ENCODE measurements around the gene GSTCD.
A peak's percentile ranks its signal among the peaks of the same experiment; 100 is the strongest.

Gene GSTCD

DNA sequence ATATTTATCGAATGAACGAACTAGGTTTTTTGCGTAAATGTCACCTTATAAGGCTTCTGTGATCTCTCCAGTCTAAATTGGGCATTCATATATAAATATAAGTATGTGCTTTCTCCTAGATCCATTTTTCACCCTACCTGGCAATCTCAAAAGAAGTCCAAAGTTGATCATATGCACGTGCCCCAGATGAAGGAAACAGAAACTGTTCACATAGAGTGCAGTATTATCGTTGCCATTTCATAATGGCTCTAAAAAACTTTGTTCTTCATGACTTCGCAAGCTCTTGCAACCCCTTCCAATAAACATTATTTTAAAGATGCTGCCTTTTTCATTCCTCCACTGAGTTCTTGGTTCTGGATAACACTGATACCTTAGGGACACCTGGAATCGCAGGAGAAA lies 803 bp upstream of the GSTCD start:
- Histone ChIP-seq H3K4me3 (ENCODE audit: low read depth, low read length) (peak overlapping the region; percentile 90), H3K4me2 (ENCODE audit: low read length) (peak overlapping the region; percentile 97), H3K9me3 (ENCODE audit: control insufficient read depth, low read length) (no peaks in the 10 kb centered on the region), H3K27ac (no peak overlapping the region), H3K4me1 (peaks cover 5% of the 10 kb centered on the region), H2AFZ (peak overlapping the region; percentile 86), H3K36me3 (ENCODE audit: control insufficient read depth, insufficient read depth, low read length) (no peaks in the 10 kb centered on the region), H3K27me3 (ENCODE audit: control insufficient read depth, insufficient read depth, low read length) (no peaks in the 10 kb centered on the region), H3K79me2 (peaks cover 6% of the 10 kb centered on the region), H3K9ac (peak overlapping the region; percentile 61)
- TF ChIP-seq, protein P1, sequence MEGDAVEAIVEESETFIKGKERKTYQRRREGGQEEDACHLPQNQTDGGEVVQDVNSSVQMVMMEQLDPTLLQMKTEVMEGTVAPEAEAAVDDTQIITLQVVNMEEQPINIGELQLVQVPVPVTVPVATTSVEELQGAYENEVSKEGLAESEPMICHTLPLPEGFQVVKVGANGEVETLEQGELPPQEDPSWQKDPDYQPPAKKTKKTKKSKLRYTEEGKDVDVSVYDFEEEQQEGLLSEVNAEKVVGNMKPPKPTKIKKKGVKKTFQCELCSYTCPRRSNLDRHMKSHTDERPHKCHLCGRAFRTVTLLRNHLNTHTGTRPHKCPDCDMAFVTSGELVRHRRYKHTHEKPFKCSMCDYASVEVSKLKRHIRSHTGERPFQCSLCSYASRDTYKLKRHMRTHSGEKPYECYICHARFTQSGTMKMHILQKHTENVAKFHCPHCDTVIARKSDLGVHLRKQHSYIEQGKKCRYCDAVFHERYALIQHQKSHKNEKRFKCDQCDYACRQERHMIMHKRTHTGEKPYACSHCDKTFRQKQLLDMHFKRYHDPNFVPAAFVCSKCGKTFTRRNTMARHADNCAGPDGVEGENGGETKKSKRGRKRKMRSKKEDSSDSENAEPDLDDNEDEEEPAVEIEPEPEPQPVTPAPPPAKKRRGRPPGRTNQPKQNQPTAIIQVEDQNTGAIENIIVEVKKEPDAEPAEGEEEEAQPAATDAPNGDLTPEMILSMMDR (IDR thresholded peaks at IDR 0.05) = no peak

DNA sequence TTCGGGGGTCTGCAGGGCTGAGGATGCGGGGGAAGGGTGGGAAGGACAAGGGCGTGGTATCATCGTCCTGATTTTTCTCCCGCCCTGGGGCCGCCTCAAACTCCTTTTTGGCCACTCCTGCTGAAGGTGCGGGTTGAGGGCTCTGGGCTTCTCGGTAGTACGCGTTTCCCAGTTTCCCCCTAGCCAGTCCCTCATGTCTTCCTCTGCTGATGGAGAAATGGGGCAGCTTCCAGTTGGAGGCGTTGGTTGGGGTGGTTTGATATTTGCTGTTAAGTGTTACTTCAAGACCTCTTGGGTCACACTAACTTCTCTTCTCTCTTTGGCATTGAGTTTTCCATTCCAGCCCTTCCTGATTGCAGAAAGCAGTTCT lies 482 bp downstream of the GSTCD start:
- peaks cover 5% of the 10 kb centered on the region for H3K4me1 ChIP-seq
- peak overlapping the region; percentile 90 for H3K4me3 ChIP-seq (ENCODE audit: low read depth, low read length)
- H3K27me3 ChIP-seq (ENCODE audit: control insufficient read depth, insufficient read depth, low read length) = no peaks in the 10 kb centered on the region
- TF ChIP-seq, protein P1 (IDR thresholded peaks at IDR 0.05) = no peak
- H2AFZ ChIP-seq = peak overlapping the region; percentile 86
- no peaks in the 10 kb centered on the region for H3K36me3 ChIP-seq (ENCODE audit: control insufficient read depth, insufficient read depth, low read length)
- peaks cover 6% of the 10 kb centered on the region for H3K79me2 ChIP-seq
- peak overlapping the region; percentile 74 for H3K27ac ChIP-seq
- peak overlapping the region; percentile 97 for H3K4me2 ChIP-seq (ENCODE audit: low read length)
- no peaks in the 10 kb centered on the region for H3K9me3 ChIP-seq (ENCODE audit: control insufficient read depth, low read length)
- peak overlapping the region; percentile 42 for H3K9ac ChIP-seq

DNA sequence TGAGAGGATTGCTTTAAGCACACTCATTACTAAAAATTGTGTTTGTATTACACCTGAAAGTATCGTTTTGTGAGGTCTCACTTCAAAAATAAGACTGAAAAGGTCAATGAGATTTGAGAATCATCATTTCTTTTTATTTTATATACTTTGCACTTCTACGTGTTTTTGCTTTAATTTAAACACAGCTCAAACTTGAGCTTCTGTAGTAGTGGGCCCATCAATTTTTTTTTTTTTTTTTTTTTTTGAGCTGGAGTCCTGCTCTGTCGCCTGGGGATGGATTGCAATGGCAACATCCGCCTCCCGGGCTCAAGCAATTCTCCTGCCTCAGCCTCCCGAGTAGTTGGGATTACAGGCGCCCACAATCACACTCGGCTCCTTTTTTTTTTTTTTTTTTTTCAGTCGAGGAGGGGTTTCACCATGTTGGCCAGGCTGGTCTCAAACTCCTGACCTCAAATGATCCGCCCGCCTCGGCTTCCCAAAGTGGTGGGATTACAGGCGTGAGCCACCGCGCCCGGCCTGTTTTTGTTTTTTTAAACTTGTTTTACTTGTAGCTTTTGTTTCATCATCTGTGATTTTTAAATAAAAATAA lies 1.5 kb downstream of the GSTCD start:
- H3K4me2 ChIP-seq (ENCODE audit: low read length) = no peak overlapping the region
- no peak overlapping the region for H3K27ac ChIP-seq
- H3K4me1 ChIP-seq = peaks cover 5% of the 10 kb centered on the region
- no peaks in the 10 kb centered on the region for H3K36me3 ChIP-seq (ENCODE audit: control insufficient read depth, insufficient read depth, low read length)
- H3K79me2 ChIP-seq = peaks cover 6% of the 10 kb centered on the region
- no peak overlapping the region for H3K4me3 ChIP-seq (ENCODE audit: low read depth, low read length)
- no peaks in the 10 kb centered on the region for H3K27me3 ChIP-seq (ENCODE audit: control insufficient read depth, insufficient read depth, low read length)
- TF ChIP-seq, protein P1 (IDR thresholded peaks at IDR 0.05) = no peak
- no peaks in the 10 kb centered on the region for H3K9me3 ChIP-seq (ENCODE audit: control insufficient read depth, low read length)
- no peak overlapping the region for H2AFZ ChIP-seq
- H3K9ac ChIP-seq = no peak overlapping the region

DNA sequence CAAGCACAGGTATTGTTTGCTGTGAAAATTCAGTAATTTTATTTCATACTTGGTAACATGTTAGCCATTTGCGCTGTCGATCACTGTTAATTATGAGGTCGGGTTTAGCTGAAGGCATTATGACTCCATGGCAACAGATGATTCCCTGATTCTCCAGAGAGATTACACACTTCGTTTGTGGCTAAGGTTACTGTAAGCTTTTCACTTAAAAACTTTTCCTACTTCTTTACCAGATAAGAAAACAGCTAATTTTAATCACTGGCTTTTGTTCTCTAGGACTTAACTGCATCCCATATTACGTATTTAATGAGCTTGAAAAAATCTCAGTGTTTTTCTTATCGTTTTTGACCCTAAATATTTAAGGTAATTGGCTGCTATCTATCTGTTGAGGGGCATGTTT lies 2.1 kb downstream of the GSTCD start:
- TF ChIP-seq, protein P1 (IDR thresholded peaks at IDR 0.05) = no peak
- no peak overlapping the region for H3K9ac ChIP-seq
- H3K4me2 ChIP-seq (ENCODE audit: low read length) = no peak overlapping the region
- H3K9me3 ChIP-seq (ENCODE audit: control insufficient read depth, low read length) = no peaks in the 10 kb centered on the region
- no peak overlapping the region for H3K4me3 ChIP-seq (ENCODE audit: low read depth, low read length)
- H3K27ac ChIP-seq = no peak overlapping the region
- H3K27me3 ChIP-seq (ENCODE audit: control insufficient read depth, insufficient read depth, low read length) = no peaks in the 10 kb centered on the region
- H3K79me2 ChIP-seq = peaks cover 6% of the 10 kb centered on the region
- no peaks in the 10 kb centered on the region for H3K36me3 ChIP-seq (ENCODE audit: control insufficient read depth, insufficient read depth, low read length)
- H3K4me1 ChIP-seq = peaks cover 5% of the 10 kb centered on the region
- no peak overlapping the region for H2AFZ ChIP-seq

DNA sequence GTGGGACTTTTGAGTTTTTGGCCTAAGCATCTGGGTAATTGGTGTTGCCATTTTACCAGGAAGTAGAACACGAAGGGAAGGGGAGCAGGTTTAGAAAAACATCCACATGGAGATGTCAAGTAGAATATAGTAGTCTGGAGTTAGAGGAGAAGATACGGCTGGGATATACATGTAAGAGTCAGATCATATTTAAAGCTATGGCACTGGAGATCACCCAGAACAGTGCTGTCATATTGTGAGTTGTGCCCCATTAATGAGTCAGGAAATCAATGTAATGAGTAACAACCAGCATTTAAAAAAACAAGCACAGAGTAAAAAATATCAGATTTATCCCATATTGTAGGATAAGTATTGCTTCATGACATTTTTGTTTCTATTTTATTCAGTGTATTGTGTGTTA lies 4.2 kb downstream of the GSTCD start:
- Histone ChIP-seq H3K27ac (no peak overlapping the region), H3K79me2 (peaks cover 3% of the 10 kb centered on the region), H3K4me1 (peaks cover 5% of the 10 kb centered on the region), H3K9ac (no peak overlapping the region), H3K36me3 (ENCODE audit: control insufficient read depth, insufficient read depth, low read length) (no peaks in the 10 kb centered on the region), H3K9me3 (ENCODE audit: control insufficient read depth, low read length) (no peaks in the 10 kb centered on the region), H2AFZ (no peak overlapping the region), H3K4me2 (ENCODE audit: low read length) (no peak overlapping the region), H3K4me3 (ENCODE audit: low read depth, low read length) (no peak overlapping the region), H3K27me3 (ENCODE audit: control insufficient read depth, insufficient read depth, low read length) (no peaks in the 10 kb centered on the region)
- TF ChIP-seq, protein P1 (IDR thresholded peaks at IDR 0.05) = no peak

Measured in parathyroid adenoma (tissue), 2 donors.